Activated CD4-positive, alpha-beta T cell treated with anti-CD3 and anti-CD28 coated beads for 36 hours (primary cell): ENCODE data around the gene CDH4. TPM values are rescaled to one million over a fixed set of nuclear protein-coding genes. Genes with fewer than 3 reads are reported as not detected.

ENCODE experiments used
- microRNA-seq: library from miRNA; unstranded; fragments of <30 nt; microRNA quantifications from one replicate; pipeline ENCODE4 v1.2.0, GENCODE V29; 2021; ENCODE audit warnings: borderline replicate concordance
- total RNA-seq, 2 experiments: library from RNA; stranded (reverse); gene quantifications; one replicate each; pipeline ENCODE4 v1.2.3, GENCODE V29; 2021

The CDH4 gene
- total RNA-seq, 2 experiments from 2014 or later, result not detected

Small RNAs within 50 kb of the gene (microRNA-seq; reads per million reads assigned to microRNA genes)
- not detected for gene MIR1257
